ENCODE results near the gene AEBP1. TPM values are rescaled to one million over a fixed set of nuclear protein-coding genes. Genes with fewer than 3 reads are reported as not detected.
"Not testable (repeated sequence)": the region's sequence is repeated elsewhere in the genome, so short reads cannot be mapped to it uniquely, and the experiment has no call there.

AEBP1 gene
- total RNA-seq, 1 experiment from 2014 or later = not detected

- DNase-seq (ENCODE audit: low read depth) = no peak
Observed at GRCh38 chr7:44116789-44117666, 12.9 kb downstream of the AEBP1 start.

DNA sequence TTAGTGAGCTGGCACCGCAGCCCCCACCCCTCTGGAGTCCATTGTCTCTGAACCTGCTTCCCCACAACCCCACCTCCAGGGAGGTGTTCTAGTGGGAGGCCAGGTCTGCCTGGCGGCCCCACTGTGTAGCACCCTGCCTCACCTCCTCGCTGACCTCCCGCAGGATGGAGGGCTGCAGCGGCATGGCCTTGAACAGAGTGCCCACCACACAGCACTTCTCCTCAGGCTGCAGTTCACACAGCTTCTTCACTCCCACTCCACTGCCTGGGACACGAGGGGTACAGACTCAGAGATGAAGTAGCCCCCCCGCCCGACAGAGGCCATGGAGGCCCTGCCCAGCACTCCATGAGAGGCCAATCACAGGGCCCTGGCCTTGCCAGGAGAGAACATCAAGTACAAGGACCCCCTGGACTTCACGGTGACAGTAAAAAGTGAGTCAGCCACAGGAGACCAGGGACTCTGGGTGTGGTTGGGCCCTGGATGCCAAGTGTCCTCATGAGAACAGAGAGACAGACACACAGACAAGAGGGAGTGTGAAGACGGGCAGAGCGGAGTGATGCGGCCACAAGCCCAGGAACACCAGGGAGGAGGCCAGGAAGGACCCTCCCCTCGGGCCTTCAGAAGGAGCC lies 13.8 kb downstream of the AEBP1 start:
- DNase-seq (ENCODE audit: low read depth) = no peak

DNA sequence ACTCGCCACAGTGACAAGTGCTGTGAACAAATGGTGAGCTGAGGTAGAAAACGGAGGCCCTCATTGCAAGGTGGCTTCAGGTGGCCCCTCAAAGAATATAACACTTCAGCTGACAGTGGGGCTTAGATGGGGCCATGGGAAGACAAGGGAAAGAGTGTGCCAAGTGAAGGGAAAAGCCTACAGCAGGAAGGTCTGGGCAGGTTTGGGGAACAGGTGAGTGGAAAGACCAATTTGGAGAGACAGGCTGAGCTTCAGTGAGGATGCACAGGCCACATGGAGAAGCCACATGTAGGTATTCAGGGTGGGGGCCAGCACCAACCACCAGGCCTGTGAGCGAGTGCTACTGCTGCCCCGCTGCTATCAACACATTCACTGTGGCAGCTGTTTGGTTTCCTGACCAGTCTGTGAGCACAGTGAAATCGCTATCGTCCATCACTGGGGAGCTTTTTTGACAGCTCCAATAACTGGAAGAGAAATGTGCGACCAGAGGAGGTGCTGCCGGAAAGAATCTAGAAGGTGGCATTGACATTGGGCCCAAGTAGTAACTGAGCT lies 15.8 kb downstream of the AEBP1 start:
- no peak for DNase-seq (ENCODE audit: low read depth)

GRCh38 chr7:44120395-44120794 lies 16.2 kb downstream of the AEBP1 start:
- DNase-seq (ENCODE audit: low read depth) = no peak

DNA sequence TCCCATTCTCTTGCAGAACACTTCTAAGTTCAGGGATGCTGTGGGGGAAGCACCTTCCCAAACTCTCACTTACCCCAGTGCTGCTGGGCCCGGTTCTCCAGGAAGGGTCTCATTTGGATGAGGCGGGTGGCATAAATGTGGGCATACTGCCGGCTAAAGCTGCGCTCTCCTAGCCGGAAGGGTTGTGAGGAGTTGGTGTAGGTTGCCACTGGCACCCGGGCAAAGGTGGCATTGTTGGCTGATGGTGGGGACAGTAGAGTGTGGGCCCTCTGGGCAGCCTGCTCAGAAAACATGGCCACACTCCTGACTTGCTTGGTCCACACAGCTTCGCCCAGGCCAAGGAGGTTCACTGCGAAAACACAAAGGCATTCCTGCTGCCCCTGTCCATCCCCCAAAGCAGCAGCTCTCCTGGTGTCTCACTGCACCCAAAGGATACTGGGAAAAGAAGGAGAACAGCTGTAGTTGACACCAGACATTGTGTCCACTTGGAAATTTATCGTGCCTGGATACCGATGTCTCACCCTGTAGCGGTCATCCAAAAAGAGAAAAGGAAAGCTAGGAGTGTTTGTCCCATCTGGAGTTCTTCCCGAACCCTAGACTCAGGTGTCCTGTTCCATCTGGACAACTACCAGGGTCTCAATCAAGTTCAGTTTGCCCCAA lies 17.7 kb downstream of the AEBP1 start:
- DNase-seq (ENCODE audit: low read depth) = peak; percentile 68

- DNase-seq (ENCODE audit: low read depth) = no peak
Observed at GRCh38 chr7:44122529-44122928, 18.4 kb downstream of the AEBP1 start.

GRCh38 chr7:44123190-44124003 lies 19.3 kb downstream of the AEBP1 start, which contains the start of gene POLD2:
Gene POLD2, minus strand, starts transcription at chr7:44123548. Its CDS starts 1,495 bp downstream, at chr7:44122053.
- peak; percentile 98 for DNase-seq (ENCODE audit: low read depth)

- DNase-seq (ENCODE audit: low read depth) = no peak
Observed at GRCh38 chr7:44124822-44125202, 20.7 kb downstream of the AEBP1 start.

DNA sequence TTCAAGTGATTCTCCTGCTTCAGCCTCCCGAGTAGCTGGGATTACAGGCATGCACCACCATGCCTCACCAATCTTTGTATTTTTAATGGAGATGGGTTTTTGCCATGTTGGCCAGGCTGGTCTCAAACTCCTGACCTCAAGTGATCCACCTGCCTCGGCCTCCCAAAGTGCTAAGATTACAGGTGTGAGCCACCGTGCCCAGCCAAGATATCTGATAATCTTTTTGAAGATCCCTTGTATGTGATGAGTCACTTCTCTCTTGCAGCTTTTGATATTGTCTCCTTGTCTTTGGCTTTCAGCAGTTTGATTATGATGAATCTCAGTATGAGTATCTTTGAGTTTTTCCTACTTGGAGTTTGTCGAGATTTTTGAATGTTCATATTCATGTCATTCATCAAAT lies 22.4 kb downstream of the AEBP1 start:
- not testable (repeated sequence) for DNase-seq (ENCODE audit: low read depth)

DNA sequence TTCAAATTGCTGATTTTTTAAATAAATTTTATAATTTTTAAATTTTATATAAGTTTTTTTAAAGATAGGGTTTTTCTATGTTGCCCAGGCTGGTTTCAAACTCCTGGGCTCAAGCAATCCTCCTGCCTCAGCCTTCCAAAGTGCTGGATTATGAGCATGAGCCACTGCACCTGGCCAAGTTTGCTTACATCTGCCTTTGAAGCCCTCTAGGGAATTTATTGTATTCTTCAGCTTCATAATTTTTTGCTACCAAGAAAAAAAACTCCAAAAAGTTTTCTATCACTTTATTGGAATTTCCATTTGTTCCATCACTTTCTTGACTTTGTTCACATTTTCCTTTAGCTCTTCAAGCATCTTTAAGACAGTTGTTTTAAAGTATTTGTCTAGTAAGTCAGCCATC lies 23.0 kb downstream of the AEBP1 start:
- no peak for DNase-seq (ENCODE audit: low read depth)

GRCh38 chr7:44128721-44129582 lies 24.8 kb downstream of the AEBP1 start:
- no peak for DNase-seq (ENCODE audit: low read depth)

GRCh38 chr7:44131173-44132029 lies 27.3 kb downstream of the AEBP1 start:
- peak; percentile 72 for DNase-seq (ENCODE audit: low read depth)

- DNase-seq (ENCODE audit: low read depth) = peak; percentile 28
Observed at GRCh38 chr7:44132039-44132438, 27.9 kb downstream of the AEBP1 start.

DNA sequence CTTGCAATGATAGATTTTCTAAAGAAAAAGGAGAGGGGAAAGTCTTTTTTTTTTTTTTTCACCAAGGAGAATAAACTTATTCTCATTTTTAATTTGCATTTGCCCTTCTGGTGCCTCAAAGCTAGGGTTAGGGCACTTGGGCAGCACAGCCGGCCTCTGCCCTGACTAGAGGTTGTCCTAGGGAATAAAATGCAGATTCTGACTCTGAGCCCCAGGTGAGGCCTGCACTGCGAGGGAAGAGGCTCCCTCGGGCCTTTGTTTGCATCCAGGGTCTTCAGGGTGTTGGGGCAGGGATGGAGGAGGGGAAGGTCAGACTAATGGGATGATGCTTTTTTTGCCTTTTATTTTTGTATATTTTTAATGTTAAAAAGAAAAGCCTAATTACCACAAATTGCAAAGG lies 29.1 kb downstream of the AEBP1 start:
- no peak for DNase-seq (ENCODE audit: low read depth)

DNA sequence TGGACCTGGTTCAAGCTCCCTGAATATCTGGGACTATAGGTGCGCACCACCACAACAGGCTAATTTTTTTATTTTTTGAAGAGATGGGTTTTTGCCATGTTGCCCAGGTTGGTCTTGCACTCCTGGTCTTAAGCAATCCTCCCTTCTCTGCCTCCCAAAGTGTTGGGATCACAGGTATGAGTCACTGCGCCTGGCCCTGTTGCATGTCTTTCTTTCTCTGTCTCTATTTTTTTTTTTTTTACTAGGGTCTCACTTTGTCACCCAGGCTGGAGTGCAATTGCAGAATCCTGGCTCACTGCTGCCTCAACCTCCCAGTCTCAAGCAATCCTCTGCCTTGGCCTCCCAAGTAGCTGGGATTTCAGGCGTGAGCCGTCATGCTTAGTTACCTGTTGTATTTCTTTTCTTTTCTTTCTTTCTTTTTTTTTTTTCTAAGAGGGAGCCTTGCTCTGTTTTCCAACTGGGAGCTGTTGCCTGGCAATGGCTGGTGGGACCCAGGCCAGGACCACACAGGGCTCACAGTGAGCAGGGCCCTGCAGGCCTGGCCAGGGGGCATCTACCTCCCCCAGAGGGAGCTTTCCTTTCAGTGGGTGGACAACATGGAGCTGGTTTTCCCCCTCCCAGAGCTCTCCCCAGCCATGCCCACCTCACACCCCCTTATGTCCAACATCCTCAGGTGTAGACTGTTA lies 30.9 kb downstream of the AEBP1 start:
- no peak for DNase-seq (ENCODE audit: low read depth)

- DNase-seq (ENCODE audit: low read depth) = no peak
Observed at GRCh38 chr7:44136731-44137130, 32.6 kb downstream of the AEBP1 start.

- no peak for DNase-seq (ENCODE audit: low read depth)
Observed at GRCh38 chr7:44138698-44139097, 34.6 kb downstream of the AEBP1 start.

- no peak for DNase-seq (ENCODE audit: low read depth)
Observed at GRCh38 chr7:44139311-44140010, 35.3 kb downstream of the AEBP1 start.
